HT1080 (cell line): ENCODE results near the gene CCL18. TPM values are rescaled to one million over a fixed set of nuclear protein-coding genes. Genes with fewer than 3 reads are reported as not detected.

Source experiments
- small RNA-seq: library from RNA; depleted of rRNA; stranded (forward); fragments of <200 nt; gene quantifications from one replicate; pipeline ENCODE3, GENCODE V24; 2014
- total RNA-seq: library from RNA; depleted of rRNA; stranded (reverse); fragments of >200 nt; shearing (Covaris generic); gene quantifications from 2 replicates; pipeline ENCODE4 v1.2.3, GENCODE V29; 2014; rRNA removed

The CCL18 gene
- total RNA-seq, 1 experiment from 2014 or later, result not detected

Small RNA genes within 50 kb of the gene (small RNA-seq; reads per million reads assigned to genes)
- not detected for gene RN7SL301P

Other genes with a start within 250 kb of the CCL18 start
- gene HEATR9, start 195.4 kb upstream of the CCL18 start, total RNA-seq, result not detected in 2 replicates
- not detected in 2 replicates for gene CCL5, start 183.9 kb upstream of the CCL18 start, total RNA-seq
- 3.2 and 5.1 TPM in 2 replicates for gene RDM1, start 133.5 kb upstream of the CCL18 start, total RNA-seq
- not detected in 2 replicates for gene LYZL6, start 120.6 kb upstream of the CCL18 start, total RNA-seq
- gene CCL16, start 82.8 kb upstream of the CCL18 start, total RNA-seq, result not detected in 2 replicates
- gene CCL14, start 77.5 kb upstream of the CCL18 start, total RNA-seq, result not detected in 2 replicates
- gene CCL15, start 62.7 kb upstream of the CCL18 start, total RNA-seq, result not detected in 2 replicates
- not detected in 2 replicates for gene CCL23, start 46.3 kb upstream of the CCL18 start, total RNA-seq
- 0.17 TPM in 1 of 2 replicates, not detected in the other for gene CCL3, start 25.9 kb downstream of the CCL18 start, total RNA-seq
- not detected in 2 replicates for gene CCL4, start 39.6 kb downstream of the CCL18 start, total RNA-seq
- 2.0 TPM in 1 of 2 replicates, not detected in the other for gene TBC1D3B, start 112.4 kb downstream of the CCL18 start, total RNA-seq
- gene CCL3L1, start 132.5 kb downstream of the CCL18 start, total RNA-seq, result 0.13 TPM in 1 of 2 replicates, not detected in the other
- not detected in 2 replicates for gene CCL4L2, start 146.8 kb downstream of the CCL18 start, total RNA-seq
- 0.37 TPM in 1 of 2 replicates, not detected in the other for gene TBC1D3I, start 200.3 kb downstream of the CCL18 start, total RNA-seq